Astrocyte of the spinal cord (primary cell): Measurements from ENCODE around the gene SIN3A.

Experiments
- DNase-seq: peaks from one replicate; pipeline ENCODE4 v3.0.0; 2011; ENCODE audit warnings: low read depth, low spot score
- H3K4me3 ChIP-seq: 2 replicates; pipeline ENCODE4 v1.5.1; 2011; ENCODE audit warnings: low read depth, mild to moderate bottlenecking, low read length, moderate library complexity
- CTCF ChIP-seq: IDR thresholded peaks from 2 replicates; pipeline ENCODE4 v1.5.1; 2012; ENCODE audit warnings: low read depth, mild to moderate bottlenecking, low read length, inconsistent platforms
- in situ Hi-C: cut with HindIII; loops from 2 replicates; pipeline ENCODE4 v1.10.0; 2017; ENCODE audit warnings: low sequenced_read_pairs

Gene SIN3A

GRCh38 chr15:75327005-75327404 is 124.5 kb downstream of the SIN3A start:
- DNase-seq: no peak
- no peak overlapping the region for H3K4me3 ChIP-seq
- TF ChIP-seq CTCF: peak; percentile 9
- in situ Hi-C loops: no loop called here

GRCh38 chr15:75325922-75326321 is 125.6 kb downstream of the SIN3A start:
- DNase-seq: no peak
- in situ Hi-C loops: no loop called here
- no peak for TF ChIP-seq CTCF
- no peak overlapping the region for H3K4me3 ChIP-seq

DNA sequence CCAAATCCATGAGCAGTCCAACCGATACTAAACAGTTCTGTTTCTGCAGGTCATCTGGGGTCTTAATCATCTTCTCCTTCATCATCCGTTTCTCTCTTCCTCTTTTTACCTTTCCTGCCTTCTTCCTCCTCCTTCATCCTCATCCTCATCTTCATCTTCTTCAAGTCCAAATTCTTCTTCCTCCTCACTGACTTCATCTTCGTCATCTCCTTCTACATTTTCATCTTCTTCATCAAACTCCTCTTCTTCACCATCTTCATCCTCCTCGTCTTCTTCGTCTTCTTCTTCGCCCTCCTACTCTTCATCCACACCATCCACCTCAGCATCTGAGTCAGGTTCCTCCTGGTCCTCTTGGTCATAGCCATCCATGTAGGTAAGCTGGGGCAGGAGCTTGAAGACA is 129.8 kb downstream of the SIN3A start:
- no peak overlapping the region for H3K4me3 ChIP-seq
- no peak for TF ChIP-seq CTCF
- in situ Hi-C loops: no loop called here
- DNase-seq: no peak
